Central memory CD8-positive, alpha-beta T cell (primary cell): ENCODE results near the gene ITCH.
"Not testable (repeated sequence)": the region's sequence is repeated elsewhere in the genome, so short reads cannot be mapped to it uniquely, and the experiment has no call there.

Source experiments
- ATAC-seq: fragments of 150-1000 bp; cut with Tn5 transposase; replicated peaks from 2 replicates; pipeline ENCODE4 v1.10.0; 2022; ENCODE audit warnings: mild to moderate bottlenecking, moderate FRiP score, moderate number of reproducible peaks; ENCODE audit not compliant: poor library complexity, severe bottlenecking; ENCODE audit errors: extremely low read depth
- DNase-seq, 2 donors: peaks; one replicate each; pipeline ENCODE4 v3.0.0; 2021; ENCODE audit warnings: low spot score in 2 of 2
- H3K27ac Mint-ChIP-seq: one replicate; pipeline ENCODE4 v1.8.0; 2022; ENCODE audit warnings: low read depth, mild to moderate bottlenecking, moderate library complexity, mixed read lengths
- H3K27me3 Mint-ChIP-seq: one replicate; pipeline ENCODE4 v1.8.0; 2022; ENCODE audit warnings: mixed read lengths
- H3K36me3 Mint-ChIP-seq: one replicate; pipeline ENCODE4 v1.8.0; 2022; ENCODE audit warnings: mild to moderate bottlenecking, moderate library complexity, mixed read lengths; ENCODE audit not compliant: insufficient read depth
- H3K4me1 Mint-ChIP-seq: one replicate; pipeline ENCODE4 v1.8.0; 2022; ENCODE audit warnings: mixed read lengths
- H3K4me3 Mint-ChIP-seq: one replicate; pipeline ENCODE4 v1.8.0; 2022; ENCODE audit warnings: mild to moderate bottlenecking, moderate library complexity, mixed read lengths
- H3K9me3 Mint-ChIP-seq: one replicate; pipeline ENCODE4 v1.8.0; 2022; ENCODE audit warnings: mixed read lengths

Gene ITCH

DNA sequence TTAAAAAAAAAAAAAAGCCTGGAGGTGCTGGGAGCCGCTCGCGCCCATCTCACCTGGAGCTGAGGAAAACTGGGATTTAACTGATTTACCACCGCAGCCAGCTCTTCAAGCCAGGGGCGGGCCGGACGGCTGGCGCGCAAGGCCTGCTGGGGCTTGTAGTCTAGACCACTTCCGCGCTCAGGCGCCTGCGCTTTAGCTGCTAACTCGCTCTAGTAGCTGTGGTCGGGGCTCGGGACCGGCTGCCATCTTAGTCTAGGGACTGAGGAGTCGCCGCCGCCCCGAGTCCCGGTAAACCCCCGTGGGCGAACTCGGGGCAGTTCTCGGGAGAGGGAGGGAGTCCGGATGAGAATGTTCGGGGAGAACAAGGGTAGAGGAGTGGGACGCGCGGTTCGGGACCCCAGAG lies at the start of gene ITCH:
Gene ITCH (plus strand): TSS at position 212 of the 403 bp plus-strand sequence. CDS start 30,539 bp downstream, outside the sequence.
- H3K4me1 Mint-ChIP-seq = peaks cover 37% of the 10 kb centered on the region
- ATAC-seq (peak; percentile 98), DNase-seq (peak; percentile 80 to 84)
- H3K4me3 Mint-ChIP-seq = peak within 1 kb of the TSS; percentile 96
- H3K9me3 Mint-ChIP-seq = no peaks in the 10 kb centered on the region
- peak within 1 kb of the TSS; percentile 99 for H3K27ac Mint-ChIP-seq
- no peaks in the 10 kb centered on the region for H3K27me3 Mint-ChIP-seq
- H3K36me3 Mint-ChIP-seq = peaks cover 18% of the 10 kb centered on the region

DNA sequence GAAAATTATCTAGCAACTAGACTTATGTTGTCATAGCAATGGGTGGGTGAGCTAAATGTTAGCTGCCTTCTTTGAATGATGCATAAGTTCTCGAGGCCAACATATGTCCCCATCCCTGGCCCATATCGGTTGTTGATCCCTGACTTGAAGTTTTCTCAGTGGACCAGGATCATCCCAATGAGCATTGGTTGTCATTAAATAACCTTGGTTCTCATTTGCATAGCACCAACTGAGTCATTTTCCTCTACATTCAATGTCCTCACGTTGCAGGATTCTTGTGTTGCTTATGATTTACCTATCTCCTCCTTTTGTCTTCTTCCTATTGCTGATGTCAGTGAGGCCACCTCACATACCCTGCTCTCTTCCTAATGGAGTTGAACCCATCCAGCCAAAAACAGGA lies 47.8 kb upstream of the ITCH start:
- H3K27me3 Mint-ChIP-seq = peaks cover 20% of the 10 kb centered on the region
- peaks cover 14% of the 10 kb centered on the region for H3K4me1 Mint-ChIP-seq

GRCh38 chr20:34316196-34316814 lies 46.8 kb upstream of the ITCH start:
- H3K36me3 Mint-ChIP-seq = peaks cover 2% of the 10 kb centered on the region
- H3K4me1 Mint-ChIP-seq = peaks cover 14% of the 10 kb centered on the region

More for the DNA sequence above, 47.8 kb upstream of the ITCH start:
- H3K36me3 Mint-ChIP-seq = peaks cover 2% of the 10 kb centered on the region
- no peak overlapping the region for H3K27ac Mint-ChIP-seq
- H3K9me3 Mint-ChIP-seq = no peaks in the 10 kb centered on the region
- ATAC-seq (no peak), DNase-seq (no peak)
- no peak overlapping the region for H3K4me3 Mint-ChIP-seq

GRCh38 chr20:34318609-34319443 lies 44.2 kb upstream of the ITCH start:
- ATAC-seq = no peak
- no peak for DNase-seq
- Mint-ChIP-seq H3K9me3 (no peaks in the 10 kb centered on the region), H3K36me3 (no peaks in the 10 kb centered on the region), H3K4me1 (peaks cover 5% of the 10 kb centered on the region), H3K4me3 (no peak overlapping the region), H3K27me3 (no peaks in the 10 kb centered on the region), H3K27ac (no peak overlapping the region)

More at GRCh38 chr20:34316196-34316814, 46.8 kb upstream of the ITCH start:
- peaks cover 11% of the 10 kb centered on the region for H3K27me3 Mint-ChIP-seq
- H3K27ac Mint-ChIP-seq = no peak overlapping the region
- H3K4me3 Mint-ChIP-seq = no peak overlapping the region
- H3K9me3 Mint-ChIP-seq = no peaks in the 10 kb centered on the region
- ATAC-seq (no peak), DNase-seq (no peak)

GRCh38 chr20:34320861-34321260 lies 42.2 kb upstream of the ITCH start:
- no peak overlapping the region for H3K27ac Mint-ChIP-seq
- DNase-seq = no peak
- H3K4me3 Mint-ChIP-seq = no peak overlapping the region
- no peaks in the 10 kb centered on the region for H3K9me3 Mint-ChIP-seq
- H3K36me3 Mint-ChIP-seq = no peaks in the 10 kb centered on the region
- ATAC-seq = no peak
- H3K27me3 Mint-ChIP-seq = no peaks in the 10 kb centered on the region
- H3K4me1 Mint-ChIP-seq = peaks cover 17% of the 10 kb centered on the region

GRCh38 chr20:34322267-34323105 lies 40.6 kb upstream of the ITCH start:
- Mint-ChIP-seq H3K4me1 (peaks cover 20% of the 10 kb centered on the region), H3K36me3 (no peaks in the 10 kb centered on the region), H3K27me3 (no peaks in the 10 kb centered on the region), H3K27ac (no peak overlapping the region), H3K4me3 (no peak overlapping the region), H3K9me3 (no peaks in the 10 kb centered on the region)
- ATAC-seq (no peak), DNase-seq (no peak)

DNA sequence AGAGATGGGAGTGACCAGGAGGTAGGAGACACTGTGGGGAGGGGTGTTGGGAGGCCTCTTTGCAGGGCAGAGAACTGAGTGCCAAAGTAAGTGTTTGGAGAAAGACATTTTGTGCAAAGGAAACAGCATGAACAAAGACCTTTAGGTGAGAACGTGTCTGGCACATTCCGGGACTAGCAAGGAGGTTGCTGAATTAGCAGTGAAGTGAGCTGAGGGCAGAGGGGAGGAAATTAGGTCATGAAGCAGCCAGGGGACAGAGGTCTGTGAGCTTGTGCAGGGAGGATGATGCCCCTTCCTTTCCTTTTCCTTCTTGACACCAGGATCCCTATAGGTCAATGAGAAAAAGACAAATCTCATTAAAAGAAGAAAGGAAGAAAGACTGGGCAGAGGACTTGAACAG lies 38.5 kb upstream of the ITCH start:
- peak in 1 of 2 donors; percentile 39 for DNase-seq
- Mint-ChIP-seq H3K9me3 (no peaks in the 10 kb centered on the region), H3K4me1 (peaks cover 20% of the 10 kb centered on the region), H3K27ac (peak overlapping the region; percentile 86), H3K4me3 (peak overlapping the region; percentile 21), H3K36me3 (no peaks in the 10 kb centered on the region), H3K27me3 (no peaks in the 10 kb centered on the region)
- peak; percentile 96 for ATAC-seq

DNA sequence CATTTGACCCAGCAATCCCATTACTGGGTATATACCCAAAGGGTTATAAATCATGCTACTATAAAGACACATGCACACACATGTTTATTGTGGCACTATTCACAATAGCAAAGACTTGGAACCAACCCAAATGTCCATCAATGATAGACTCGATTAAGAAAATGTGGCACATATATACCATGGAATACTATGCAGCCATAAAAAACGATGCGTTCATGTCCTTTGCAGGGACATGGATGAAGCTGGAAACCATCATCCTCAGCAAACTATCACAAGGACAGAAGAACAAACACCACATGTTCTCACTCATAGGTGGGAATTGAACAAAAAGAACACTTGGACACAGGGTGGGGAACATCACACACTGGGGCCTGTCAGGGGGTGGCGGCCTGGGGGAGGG lies 34.9 kb upstream of the ITCH start:
- H3K4me3 Mint-ChIP-seq, ATAC-seq: not testable (repeated sequence)

GRCh38 chr20:34328928-34329677 lies 34.0 kb upstream of the ITCH start:
- no peak overlapping the region for H3K4me3 Mint-ChIP-seq
- H3K27me3 Mint-ChIP-seq = no peaks in the 10 kb centered on the region
- no peak for ATAC-seq
- no peak for DNase-seq
- no peak overlapping the region for H3K27ac Mint-ChIP-seq
- no peaks in the 10 kb centered on the region for H3K9me3 Mint-ChIP-seq
- H3K4me1 Mint-ChIP-seq = peaks cover 15% of the 10 kb centered on the region
- no peaks in the 10 kb centered on the region for H3K36me3 Mint-ChIP-seq

More for the DNA sequence above, 34.9 kb upstream of the ITCH start:
- not testable (repeated sequence) for DNase-seq, H3K9me3 Mint-ChIP-seq, H3K27me3 Mint-ChIP-seq, H3K27ac Mint-ChIP-seq, H3K36me3 Mint-ChIP-seq
- H3K4me1 Mint-ChIP-seq = peaks cover 15% of the 10 kb centered on the region

DNA sequence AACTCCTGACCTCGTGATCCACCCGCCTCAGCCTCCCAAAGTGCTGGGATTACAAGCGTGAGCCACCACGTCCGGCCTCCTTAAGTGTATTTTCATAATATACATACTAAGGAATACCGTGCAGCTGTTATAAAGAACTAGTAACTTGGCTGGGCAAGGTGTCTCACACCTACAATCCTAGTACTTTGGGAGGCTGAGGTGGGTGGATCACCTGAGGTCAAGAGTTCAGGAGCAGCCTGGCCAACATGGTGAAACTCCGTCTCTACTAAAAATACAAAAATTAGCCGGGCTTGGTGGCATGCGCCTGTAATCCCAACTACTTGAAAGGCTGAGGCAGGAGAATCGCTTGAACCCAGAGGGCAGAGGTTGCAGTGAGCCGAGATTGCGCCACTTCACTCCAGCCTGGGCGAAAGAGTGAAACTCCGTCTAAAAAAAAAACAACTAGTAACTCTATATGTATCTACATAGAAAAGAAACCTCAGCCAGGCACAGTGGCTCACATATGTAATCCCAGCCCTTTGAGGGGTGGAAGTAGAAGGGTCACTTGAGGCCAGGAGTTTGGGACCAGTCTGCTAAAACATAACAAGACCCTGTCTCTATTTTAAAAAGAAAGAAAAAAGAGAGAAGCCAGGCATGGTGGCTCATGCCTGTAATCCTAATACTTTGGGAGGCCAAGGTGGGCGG lies 32.1 kb upstream of the ITCH start:
- H3K4me1 Mint-ChIP-seq = peaks cover 11% of the 10 kb centered on the region
- H3K27ac Mint-ChIP-seq, H3K9me3 Mint-ChIP-seq, DNase-seq, ATAC-seq, H3K4me3 Mint-ChIP-seq, H3K36me3 Mint-ChIP-seq, H3K27me3 Mint-ChIP-seq: not testable (repeated sequence)

DNA sequence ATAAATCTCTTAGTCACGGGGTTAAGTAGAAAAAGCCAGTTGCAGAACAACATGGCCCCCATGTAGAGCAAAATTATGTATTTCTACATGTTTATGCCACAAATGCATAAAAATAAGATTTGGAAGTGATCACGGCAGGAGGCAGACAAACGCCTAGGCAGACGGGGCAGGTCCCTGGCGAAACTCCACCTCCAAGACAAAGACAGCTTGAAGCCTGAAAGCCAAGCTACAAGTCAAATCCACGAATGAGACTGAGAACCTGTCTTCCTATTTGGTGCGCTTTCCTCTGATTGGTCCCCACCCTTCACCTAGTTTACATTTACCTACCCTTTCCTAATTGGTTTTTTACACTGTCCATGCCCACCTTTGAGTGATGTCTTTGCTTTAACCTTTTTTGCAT lies 31.2 kb upstream of the ITCH start:
- Mint-ChIP-seq H3K27ac (peak overlapping the region; percentile 44), H3K4me3 (no peak overlapping the region), H3K4me1 (peaks cover 11% of the 10 kb centered on the region), H3K27me3 (no peaks in the 10 kb centered on the region), H3K9me3 (no peaks in the 10 kb centered on the region), H3K36me3 (no peaks in the 10 kb centered on the region)
- ATAC-seq (no peak), DNase-seq (no peak)
